ENCODE data around the gene SMTN. TPM values are rescaled to one million over a fixed set of nuclear protein-coding genes. Genes with fewer than 3 reads are reported as not detected.

The SMTN gene
- total and polyA plus RNA-seq, 3 donors from 2014 or later = 31.6 to 52.5 (median 50.1) TPM

DNA sequence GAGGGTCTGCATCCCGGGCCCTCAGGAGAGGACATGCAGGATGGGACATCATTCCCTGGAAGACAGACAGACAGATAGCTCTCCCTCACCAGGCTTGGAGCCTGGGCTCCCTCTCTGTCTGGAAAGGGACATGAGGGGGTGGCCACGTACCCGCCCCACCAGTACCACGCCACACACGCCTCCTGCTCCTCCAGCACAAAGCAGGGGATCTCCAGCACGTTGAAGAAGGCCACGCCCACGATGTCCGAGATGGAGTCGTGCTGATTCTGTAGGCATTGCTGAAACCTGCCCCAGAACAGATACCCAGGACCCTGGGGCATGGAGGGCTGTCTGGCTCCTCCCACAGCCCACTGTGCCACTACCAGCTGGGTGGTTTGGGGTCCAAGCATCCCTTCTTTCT, 57.0 kb downstream of the SMTN start:
- no peaks in the 10 kb centered on the region for H3K9me3 ChIP-seq
- H3K4me1 ChIP-seq = no peaks in the 10 kb centered on the region
- no peak for TF ChIP-seq POLR2A (IDR thresholded peaks at IDR 0.05)
- TF ChIP-seq, protein P1, sequence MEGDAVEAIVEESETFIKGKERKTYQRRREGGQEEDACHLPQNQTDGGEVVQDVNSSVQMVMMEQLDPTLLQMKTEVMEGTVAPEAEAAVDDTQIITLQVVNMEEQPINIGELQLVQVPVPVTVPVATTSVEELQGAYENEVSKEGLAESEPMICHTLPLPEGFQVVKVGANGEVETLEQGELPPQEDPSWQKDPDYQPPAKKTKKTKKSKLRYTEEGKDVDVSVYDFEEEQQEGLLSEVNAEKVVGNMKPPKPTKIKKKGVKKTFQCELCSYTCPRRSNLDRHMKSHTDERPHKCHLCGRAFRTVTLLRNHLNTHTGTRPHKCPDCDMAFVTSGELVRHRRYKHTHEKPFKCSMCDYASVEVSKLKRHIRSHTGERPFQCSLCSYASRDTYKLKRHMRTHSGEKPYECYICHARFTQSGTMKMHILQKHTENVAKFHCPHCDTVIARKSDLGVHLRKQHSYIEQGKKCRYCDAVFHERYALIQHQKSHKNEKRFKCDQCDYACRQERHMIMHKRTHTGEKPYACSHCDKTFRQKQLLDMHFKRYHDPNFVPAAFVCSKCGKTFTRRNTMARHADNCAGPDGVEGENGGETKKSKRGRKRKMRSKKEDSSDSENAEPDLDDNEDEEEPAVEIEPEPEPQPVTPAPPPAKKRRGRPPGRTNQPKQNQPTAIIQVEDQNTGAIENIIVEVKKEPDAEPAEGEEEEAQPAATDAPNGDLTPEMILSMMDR (IDR thresholded peaks at IDR 0.05) = no peak
- WGBS, 2 donors = 86 to 100% methylated on average over 2 to 10 of the region's 10 CpGs
- no peak overlapping the region for H3K27ac ChIP-seq
- no peaks in the 10 kb centered on the region for H3K27me3 ChIP-seq
- no peak overlapping the region for H3K4me3 ChIP-seq
- intact Hi-C loops (cut with DNase I; ENCODE audit: low total_unique reads) = no loop called here
- DNase-seq = no peak
- H3K36me3 ChIP-seq (ENCODE audit: low read depth, missing control alignments) = no peaks in the 10 kb centered on the region

DNA sequence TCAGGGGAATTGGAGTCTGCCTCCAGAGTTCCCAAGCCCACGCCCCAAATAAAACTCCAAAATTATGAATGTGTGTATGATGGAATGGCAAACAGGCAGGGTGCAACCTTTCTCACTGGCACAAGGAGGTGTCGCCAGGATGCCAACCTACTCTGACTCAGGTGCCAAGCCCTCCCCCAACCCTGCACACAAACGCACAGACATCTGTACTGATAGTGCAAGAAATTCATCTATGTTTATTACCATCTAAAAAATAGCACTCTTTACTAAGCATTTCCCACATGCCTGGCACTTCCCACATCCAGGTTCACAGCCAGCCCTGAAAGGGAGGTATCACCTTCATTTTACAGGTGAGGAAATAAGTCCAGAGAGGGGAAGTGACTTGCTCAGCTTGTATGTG, 57.9 kb downstream of the SMTN start:
- Histone ChIP-seq H3K27me3 (no peaks in the 10 kb centered on the region), H3K27ac (no peak overlapping the region), H3K4me3 (no peak overlapping the region), H3K9me3 (no peaks in the 10 kb centered on the region), H3K4me1 (no peaks in the 10 kb centered on the region), H3K36me3 (ENCODE audit: low read depth, missing control alignments) (no peaks in the 10 kb centered on the region)
- DNase-seq = no peak
- WGBS, 2 donors = 82 to 86% methylated on average over 3 of the region's 3 CpGs
- TF ChIP-seq, protein P1 (IDR thresholded peaks at IDR 0.05) = no peak
- intact Hi-C loops (cut with DNase I; ENCODE audit: low total_unique reads) = no loop called here

DNA sequence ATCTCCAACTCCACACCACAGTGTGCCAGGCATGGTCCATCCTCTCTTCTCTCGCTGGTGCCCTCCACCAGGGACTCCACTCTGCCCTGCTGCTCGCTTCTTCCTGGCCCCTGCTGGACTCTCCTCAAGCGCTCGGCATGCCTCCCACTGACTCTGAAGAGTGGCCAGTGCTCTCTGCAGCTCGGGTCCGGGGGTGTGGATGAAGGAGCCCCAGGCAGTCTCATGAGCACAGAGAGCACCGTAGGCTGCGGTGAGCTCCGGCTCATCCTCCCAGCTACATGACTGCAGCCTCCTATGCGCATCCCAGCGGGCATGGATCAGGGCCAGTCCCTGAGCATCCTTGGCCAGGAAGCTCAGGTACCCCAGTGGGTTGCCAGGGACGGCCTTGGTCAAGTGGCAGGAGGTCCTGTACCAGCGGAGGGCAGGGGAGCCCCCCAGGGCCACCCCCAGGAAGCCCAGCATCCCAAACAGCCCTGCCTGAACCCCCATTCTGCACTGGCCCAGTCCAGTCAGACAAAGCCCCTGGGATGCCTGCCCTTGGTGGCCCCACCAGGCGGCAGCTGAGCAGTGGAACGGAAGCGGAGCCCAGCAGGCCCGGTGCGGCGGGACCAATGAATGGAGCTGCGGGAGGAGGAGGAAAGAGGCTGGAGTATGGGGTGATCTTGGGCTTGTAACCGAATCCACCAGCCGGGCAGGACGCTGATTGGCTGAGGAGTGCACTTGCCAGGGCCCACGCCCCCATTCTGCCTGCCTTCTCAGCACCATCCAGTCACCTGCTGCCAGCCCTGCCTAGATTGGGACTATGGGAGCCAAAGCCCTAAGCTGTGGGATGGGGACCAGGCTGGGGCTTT, 59.0 kb downstream of the SMTN start, which contains the start of gene PLA2G3:
TSS of gene PLA2G3 (minus strand) at position 643 of the 851 bp plus-strand sequence. CDS start at position 489, 154 bp downstream.
- WGBS, 2 donors = 46% methylated on average over 17 to 24 of the region's 24 CpGs
- H3K27me3 ChIP-seq = no peaks in the 10 kb centered on the region
- H3K27ac ChIP-seq = no peak within 1 kb of the TSS
- intact Hi-C loops (cut with DNase I; ENCODE audit: low total_unique reads) = loop anchor here (10.0 kb wide), 1 partner anchor 45 kb away; no protein-coding TSS in a partner anchor
- no peaks in the 10 kb centered on the region for H3K4me1 ChIP-seq
- TF ChIP-seq POLR2A (IDR thresholded peaks at IDR 0.05) = no peak
- TF ChIP-seq, protein P1 (IDR thresholded peaks at IDR 0.05) = no peak
- H3K4me3 ChIP-seq = no peak within 1 kb of the TSS
- no peaks in the 10 kb centered on the region for H3K36me3 ChIP-seq (ENCODE audit: low read depth, missing control alignments)
- no peaks in the 10 kb centered on the region for H3K9me3 ChIP-seq
- no peak for DNase-seq

DNA sequence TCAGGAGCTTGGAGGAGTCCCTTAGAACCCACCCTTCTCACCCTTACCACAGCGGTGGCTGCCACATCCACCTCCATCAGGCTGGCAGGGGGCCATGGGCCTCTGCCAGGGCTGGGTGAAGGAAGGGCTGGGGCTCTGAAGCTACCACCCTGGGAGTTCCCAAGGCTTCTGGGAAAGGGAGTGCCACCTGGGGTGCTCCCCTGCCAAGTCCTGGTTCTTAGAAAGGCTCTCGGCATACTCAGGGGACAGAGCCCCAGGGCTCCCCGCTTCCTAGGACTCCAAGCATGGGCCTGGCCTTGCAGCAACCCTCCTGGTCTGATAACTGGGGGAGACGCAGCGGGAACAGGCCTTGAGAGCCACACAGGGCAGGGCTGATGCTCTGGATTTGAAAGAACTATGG, 59.6 kb downstream of the SMTN start:
- Histone ChIP-seq H3K36me3 (ENCODE audit: low read depth, missing control alignments) (no peaks in the 10 kb centered on the region), H3K4me1 (no peaks in the 10 kb centered on the region), H3K9me3 (no peaks in the 10 kb centered on the region), H3K4me3 (no peak overlapping the region), H3K27ac (no peak overlapping the region), H3K27me3 (no peaks in the 10 kb centered on the region)
- intact Hi-C loops (cut with DNase I; ENCODE audit: low total_unique reads) = loop anchor here (10.0 kb wide), 1 partner anchor 46 kb away; no protein-coding TSS in a partner anchor
- WGBS, 2 donors = 20 to 82% methylated on average over 1 to 5 of the region's 5 CpGs
- no peak for DNase-seq
- no peak for TF ChIP-seq POLR2A (IDR thresholded peaks at IDR 0.05)
- TF ChIP-seq, protein P1 (IDR thresholded peaks at IDR 0.05) = no peak

Measured in testis (tissue), 3 donors.